HK-2 (cell line): Measurements from ENCODE around the gene TTLL8.

ENCODE experiments used
- DNase-seq: peaks from one replicate; pipeline ENCODE4 v3.0.0-alpha.2; 2018; ENCODE audit not compliant: unreplicated experiment

Gene TTLL8

DNA sequence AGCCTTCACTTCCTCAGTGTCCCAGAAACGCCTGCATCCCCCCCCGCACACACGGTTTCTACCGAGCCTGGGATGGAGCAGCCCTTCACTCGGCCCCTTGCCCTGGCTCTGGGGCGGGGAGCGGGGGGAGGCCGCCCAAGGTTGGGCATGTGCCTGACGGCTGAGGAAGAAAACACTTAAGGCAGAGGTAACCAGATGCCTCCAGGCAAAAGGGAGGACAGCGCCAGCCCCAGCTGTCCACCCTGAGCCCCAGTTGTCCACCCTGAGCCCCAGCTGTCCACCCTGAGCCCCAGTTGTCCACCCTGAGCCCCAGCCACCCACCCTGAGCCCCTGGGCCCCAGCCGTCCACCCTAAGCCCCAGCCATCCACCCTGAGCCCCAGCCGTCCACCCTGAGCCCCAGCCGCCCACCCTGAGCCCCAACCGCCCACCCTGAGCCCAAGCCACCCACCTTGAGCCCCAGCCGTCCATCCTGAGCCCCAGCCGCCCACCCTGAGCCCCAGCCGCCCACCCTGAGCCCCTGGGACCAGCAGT is 3.8 kb upstream of the TTLL8 start:
- no peak for DNase-seq

DNA sequence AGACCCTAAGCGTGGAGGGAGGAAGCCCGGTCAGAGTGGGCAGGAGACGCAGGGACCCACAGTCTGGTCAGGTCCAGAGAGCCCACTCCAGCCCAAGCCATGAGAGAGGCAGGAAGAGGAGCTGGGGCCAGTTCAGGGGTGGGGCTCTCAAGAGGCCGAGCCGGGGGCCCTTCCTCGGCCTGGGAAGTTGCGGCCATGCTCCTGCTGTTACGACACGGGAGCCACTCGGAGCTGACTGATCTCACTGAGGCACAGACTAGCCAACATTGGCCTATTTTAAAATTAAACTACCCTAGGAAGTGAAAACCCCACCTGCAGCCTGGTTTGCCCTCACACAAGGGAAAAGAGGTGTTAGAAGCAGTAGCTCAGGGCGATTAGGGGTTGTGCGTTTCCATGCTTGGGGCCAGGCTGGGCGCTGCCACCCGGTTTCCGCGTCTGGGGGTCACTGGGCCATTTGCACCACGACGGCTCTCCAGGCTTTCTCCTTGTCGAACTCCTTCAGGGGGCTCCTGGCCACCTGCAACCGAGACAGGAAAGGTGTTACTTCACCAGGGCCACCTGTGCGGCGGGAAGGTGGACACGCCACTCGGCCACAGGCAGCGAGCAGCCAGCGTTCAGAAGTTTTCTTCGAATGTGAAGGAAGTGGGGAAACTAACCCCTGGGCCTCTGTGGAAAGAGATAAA is 3.2 kb upstream of the TTLL8 start:
- DNase-seq = no peak

DNA sequence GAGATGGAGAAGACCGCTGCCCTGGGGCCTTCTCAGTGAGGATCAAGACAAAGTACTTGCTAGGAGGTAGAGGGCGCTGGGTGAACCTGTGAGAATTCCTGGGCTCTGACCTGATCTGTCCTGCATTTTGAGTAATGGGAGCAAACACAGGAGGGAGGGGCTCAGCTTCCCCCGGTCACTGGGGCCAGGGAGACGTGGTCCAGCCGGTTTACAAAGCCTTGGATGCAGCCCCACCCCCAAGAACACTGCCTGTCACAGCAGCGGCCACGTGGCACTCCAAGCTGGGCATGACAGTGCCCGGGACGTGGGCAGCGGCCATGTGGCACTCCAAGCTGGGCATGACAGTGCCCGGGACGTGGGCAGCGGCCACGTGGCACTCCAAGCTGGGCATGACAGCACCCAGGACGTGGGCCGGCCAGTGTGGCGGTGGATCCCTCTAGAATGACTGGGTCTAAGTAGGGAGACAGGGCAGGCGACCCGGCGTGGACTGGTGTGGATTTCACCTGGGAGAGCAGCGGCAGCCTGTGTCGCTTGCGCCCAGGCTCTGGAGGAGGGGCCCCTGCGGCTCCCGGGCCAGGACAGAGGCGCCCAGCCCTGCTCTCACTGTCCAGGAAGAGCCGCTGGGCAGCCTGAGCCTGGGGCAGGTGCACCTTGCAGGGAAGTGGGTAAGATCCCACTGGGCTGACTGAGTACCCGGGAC is 2.5 kb upstream of the TTLL8 start:
- no peak for DNase-seq

DNA sequence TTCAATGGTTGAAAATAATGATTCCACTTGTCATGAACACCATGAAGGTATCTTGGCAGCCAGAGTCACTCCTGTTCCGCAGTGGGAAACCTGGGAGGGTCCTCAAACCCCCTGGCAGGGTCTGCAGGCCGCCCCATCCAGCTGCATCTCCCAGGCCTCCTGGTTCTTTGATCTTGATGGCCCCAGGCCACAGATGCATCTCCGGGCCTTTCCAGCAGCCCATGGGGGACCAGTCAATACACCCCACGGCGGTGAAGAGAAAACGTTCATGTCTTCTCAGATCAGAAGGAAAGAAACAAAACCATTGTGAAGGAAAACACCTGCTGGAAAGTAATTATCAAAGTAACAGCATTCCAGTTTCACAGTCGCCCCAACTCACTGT is 1.8 kb upstream of the TTLL8 start:
- DNase-seq = no peak

DNA sequence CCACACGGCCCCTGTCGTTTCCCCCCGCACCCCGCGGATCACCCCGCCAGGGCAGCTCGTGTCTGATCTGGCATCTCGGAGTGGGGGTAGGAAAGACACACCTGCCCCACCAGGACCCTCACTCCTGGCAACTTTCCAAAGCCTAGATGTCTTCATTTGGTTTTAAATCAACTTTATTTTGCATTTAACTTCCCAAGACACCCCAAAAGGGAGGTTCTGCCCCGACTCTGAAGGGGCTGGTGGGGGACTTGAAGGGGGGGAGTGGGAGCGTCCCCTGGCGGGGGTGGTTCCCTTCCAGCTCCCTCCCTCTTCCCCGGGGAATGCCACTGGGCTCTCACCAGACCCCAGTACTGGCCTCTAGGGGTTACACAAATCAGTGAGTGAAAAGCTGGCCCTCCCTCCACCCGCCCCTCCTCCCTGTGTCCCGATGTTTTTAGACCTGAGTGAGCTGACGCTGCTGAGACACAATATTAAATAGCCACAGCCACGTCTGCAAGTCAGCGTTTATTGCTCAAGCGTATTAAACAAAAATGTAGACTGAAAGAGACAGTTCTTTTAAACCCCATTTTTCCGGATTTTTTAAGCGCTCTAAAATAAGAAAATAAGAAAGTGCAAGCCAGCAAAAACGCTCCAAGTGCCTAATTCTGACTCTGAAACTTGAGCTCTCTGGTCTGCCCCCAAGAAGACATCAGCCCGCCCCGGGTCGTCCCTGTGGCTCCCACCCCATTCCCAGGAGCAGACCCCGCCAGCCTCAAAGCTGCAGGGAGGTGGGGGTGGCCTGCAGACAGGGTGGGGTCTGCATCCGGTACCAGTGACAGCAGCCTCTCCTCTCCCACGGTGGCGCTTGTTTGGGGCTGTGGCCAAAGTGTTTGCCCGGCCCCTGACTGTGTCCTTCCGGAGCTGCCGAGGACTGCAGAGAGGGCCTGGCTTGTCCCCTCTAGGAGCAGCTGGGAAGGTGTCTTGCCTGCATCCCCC is 1.1 kb upstream of the TTLL8 start:
- no peak for DNase-seq

DNA sequence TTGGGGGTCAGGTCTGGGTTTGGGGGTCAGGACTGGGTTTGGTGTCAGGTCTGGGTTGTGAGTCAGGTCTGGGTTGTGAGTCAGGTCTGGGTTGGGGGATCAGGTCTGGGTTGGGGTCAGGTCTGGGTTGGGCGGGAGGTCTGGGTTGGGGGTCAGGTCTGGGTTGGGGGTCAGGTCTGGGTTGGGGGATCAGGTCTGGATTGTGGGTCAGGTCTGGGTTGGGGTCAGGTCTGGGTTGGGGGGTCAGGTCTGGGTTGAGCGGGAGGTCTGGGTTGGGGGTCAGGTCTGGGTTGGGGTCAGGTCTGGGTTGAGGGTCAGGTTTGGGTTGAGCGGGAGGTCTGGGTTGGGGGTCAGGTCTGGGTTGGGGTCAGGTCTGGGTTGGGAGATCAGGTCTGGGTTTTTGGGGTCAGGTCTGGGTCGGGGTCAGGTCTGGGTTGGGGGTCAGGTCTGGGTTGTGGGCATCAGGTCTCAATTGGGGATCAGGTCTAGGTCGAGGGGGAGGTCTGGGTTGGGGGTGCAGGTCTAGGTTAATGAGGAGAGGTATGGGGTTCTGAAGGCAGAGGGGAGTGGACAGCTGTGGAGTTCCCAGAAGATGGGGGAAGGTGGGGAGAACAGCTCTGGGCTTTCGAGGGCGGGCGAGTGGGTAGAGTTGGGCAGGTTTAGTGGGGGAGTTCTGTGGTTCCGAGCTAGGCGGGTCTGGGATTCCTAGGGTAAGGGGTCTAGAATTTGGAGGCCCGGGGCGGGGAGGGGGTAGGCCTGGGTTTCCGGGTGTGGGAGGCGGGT is 629 bp downstream of the TTLL8 start:
- no peak for DNase-seq

DNA sequence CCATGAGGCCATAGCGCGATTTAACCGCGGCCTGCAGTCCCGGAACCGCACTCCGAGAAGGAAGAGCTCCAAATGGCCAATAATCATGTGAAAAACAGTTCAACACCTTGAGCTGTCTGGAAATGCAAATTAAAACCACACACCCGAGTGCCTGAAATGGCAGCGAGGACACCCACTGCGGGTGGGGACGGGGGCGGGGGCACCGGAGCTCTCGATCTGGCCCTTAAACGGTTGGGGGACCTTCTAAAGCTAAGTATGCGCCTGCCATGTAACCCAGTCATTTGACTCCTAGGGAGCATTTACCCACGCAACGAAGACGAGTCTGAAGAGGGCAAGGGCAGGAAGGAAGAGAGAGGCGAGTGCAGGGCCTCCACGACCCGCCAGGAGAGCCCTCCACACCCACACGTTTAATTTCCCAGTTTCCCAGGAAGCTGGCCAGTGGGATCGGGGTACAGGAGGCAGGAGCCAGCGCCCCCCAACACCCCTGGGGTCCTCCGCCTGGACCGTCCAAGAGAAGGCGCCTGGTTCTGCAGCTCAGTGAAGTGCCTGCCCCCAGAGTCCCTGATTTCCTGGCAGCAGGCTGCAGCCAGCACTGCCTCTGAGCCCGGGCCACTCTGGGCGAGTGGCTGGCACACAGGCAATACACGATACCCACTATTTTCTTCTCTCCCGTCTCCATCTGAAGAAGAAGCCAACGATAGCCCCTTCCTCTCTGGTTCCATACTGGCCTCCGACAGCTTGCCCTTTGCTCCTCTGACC is 1.7 kb downstream of the TTLL8 start:
- DNase-seq = no peak

DNA sequence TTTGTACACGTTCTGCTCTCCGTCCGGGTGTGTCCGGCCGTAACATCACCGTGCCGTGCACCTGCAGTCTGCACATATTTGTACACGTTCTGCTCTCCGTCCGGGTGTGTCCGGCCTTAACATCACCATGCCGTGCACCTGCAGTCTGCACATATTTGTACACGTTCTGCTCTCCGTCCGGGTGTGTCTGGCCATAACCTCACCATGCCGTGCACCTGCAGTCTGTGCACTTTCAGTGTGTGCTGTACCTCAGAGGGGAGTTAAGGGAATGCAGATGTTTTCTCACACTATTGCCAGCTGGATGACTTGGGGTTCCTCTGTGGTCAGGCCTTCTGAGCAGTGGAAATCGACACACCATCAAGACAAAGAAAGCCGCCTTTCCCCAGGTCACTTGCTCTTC is 4.2 kb downstream of the TTLL8 start:
- no peak for DNase-seq

DNA sequence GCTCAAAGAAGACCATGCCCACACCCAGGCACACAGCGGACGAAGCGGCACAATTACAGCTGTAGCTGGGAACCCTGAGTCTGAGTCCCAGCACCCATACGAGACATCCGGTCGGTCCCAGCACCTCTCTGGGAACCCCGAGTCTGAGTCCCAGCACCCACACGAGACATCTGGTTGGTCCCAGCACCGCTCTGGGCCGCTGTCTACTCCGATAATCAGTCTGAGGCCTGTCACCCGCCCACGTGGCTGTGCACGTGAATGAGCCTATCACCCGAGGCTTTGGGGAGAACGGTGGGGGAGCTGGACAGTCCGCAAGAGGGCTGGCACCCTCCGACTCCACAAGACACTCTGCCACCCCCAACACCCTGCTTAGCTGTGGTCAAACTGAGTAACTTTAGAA is 6.2 kb downstream of the TTLL8 start:
- DNase-seq = no peak

DNA sequence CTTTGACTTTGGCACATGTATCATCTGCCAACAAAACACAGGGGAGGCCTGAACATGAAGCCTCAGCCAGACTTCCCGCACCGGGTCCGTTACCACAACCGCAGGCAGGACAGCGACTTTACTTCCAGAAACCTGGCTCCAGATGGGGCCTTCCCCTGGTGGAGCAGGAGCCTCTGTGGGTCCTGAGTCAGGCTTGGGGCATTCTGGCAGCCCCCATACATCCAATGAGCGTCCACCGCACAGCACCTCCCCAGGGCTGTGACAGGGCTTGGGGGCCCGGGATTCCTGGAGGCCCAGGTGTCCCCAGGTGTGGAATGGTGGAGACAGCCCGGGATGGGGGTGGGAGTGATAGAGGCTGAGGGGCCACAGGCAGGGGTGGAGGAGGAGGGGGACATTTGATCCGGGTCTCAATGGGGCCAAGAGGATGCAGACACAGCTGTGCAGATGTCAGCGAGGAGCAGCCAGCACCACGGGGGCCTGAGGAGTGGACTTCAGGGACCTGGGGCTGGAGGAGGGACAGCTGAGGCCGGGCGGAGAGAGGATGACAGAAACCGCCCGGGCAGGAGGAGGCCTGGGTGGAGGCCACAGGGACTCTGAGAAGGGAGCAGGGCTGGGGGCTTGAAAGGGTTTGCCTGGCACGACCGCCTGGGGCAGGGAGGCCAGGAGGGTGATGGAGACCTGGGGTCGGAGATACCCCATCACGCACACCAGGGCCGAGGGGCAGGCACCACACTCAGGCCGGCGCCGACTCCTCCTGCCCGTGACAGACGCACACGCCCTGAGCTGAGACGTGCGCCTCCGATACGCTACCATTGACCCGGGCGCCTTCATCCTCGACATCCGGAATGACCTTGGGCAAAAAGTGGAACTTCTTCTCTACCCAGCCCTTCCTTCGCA is 8.6 kb downstream of the TTLL8 start:
- DNase-seq = no peak

DNA sequence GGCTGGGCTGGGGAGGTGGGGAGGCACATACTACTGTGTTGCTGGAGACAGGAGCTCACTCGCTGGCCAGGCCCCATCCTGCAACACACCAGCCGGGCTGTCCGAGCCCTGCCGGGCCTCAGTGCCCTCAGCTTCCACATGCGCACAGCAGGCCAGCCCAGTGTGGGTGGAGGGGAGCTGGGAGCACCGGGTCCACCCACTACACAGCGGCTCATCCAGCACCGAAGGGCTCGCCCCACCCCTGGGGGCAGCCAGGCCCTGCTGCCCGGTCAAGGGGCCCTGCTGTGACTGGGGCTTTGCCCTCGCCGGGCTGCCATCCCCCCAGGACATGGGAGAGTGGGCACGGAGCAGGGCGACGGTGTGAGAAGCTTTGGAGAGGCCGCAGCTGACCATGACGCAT is 9.3 kb downstream of the TTLL8 start:
- no peak for DNase-seq

DNA sequence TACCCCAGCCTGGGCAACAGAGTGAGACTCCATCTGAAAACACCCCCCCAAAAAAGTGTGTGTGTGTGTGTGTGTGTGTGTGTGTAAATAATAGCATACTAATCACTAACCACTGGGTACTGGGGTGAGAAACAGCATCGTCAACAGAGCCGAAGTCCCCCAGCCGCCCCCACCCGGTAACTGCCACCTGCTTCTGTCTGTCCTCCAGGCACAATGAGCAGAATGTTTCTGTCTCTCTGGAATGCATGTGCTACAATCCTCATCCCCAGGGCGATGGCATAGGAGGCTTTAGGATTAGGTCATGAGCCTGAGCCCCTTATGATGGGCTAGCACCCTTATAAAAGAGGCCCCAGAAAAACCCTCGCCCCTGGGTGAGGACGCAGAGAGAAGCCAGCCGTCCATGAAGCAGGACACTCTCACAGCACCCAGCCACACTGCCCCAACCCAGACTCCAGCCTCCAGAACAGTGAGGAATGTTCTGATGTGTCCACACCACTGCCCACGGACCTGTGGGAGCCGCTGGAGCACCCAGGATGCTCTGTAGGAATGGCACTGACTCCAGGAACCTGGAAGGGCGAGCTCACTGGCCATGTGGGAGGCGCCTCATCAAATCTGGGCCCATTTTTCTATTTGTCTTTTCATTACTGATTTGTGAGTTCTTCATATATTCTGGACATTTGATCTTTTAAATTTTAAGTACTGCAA is 9.9 kb downstream of the TTLL8 start:
- DNase-seq = no peak

DNA sequence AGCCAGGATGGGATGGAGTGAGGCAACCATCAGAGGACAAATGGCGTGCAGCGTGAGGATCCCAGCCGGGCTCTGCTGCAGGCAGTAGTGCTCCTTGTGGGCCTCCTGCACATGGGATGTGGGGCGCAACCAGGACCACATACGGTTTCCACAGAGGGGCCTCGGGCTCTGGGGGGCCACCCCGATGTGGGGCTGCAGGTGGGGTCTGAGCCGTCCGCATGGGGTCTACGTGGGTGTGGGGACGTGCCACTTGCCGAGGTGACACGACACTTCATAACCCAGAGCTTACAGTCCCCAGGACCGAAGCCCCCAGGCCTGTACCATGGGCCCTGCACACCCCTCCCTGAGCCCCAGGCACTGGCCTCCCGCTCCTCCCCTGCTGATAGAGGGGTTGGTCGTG is 10.8 kb downstream of the TTLL8 start:
- no peak for DNase-seq

DNA sequence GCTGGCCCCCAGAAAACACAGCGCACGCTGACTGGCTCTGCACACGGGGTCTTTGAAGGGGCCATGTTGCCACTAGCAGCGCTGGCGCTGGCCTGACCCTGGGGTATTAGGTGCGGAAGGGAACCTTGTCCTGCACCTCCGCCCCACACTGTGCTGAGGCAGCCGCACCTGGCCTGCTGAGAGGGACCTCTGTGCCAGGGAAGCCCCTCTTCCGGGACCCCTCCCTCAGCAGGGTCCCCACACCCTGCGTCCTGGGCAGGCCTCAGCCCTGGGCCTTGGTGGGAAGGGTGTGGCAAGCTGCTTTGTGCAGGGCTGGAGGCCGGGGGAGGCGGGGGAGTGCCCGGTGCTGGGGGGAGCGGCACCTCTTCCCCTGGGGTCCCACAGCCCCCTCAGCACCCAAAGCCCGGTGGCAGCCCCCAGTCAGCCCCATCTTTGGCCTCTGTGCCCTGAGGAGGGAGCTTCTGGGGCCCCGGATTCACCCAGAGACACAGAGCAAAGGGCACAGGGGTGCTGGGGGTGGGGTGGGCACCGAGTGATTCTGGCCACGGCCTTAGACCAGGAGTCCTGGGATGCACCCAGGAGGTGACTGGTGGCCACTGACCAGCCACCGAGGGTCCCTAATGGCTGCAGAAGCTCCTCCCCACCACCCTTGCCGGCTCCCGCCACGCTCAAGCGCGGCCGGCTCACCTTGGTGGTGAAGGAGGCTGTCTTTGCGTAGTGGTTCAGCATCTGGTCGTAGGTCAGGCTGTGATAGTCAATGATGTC is 11.4 kb downstream of the TTLL8 start:
- no peak for DNase-seq

DNA sequence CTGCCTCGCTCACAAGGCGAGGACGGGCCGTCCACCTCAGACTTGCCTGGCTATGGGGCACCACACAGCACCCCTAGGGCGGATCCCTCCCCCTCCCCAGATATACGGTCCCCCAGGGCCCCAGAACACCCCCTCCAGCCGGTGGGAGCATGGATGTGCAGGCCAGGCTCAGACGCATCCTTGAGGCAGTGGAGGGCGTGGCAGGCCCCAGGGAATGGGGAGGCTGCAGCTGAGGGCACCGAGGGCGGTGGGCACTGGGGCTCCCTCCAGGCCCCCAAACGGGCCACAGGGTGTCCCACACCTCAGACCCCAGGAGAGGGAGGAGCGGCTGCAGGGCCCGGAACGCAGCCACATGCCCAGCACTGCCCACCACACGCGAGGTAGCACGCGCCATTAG is 12.1 kb downstream of the TTLL8 start:
- no peak for DNase-seq

DNA sequence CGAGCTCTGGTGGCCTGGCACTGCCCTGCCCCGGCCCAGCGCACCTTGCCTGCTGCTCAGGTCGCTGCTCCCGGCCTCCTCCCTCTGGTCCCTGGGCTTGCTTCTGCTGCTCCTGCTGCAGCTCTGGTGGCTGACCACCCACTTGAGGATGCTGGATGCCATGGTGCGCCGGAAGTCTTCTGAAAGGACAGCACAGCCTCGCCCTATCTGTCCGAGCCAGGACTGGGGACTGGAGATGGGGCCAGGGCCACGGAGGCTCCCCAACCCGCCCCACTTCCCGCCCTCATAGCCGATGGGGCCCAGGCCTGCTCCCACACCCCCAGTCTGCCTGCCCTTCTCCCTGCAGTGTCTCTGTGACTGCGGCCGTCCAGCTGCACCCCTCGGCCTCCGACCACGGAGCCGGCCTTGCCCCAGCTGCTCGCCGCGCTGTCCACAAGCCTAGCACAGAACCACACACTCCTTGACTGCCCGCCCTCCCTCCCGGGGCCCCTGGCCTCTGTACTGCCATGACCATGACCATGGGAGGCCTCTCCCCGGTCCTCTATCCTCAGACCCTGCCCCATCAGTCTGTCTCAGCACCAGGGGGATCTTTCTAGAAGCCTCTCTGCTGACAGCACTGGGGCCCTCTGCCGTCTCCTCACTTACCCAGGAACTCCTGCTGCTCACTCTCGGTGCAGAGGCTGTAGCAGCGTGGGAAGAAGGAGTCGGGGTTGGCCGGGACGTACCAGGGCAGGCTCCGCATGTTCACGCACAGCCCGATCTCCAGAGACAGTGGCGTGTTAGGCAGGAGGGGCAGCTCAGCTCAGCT is 12.7 kb downstream of the TTLL8 start:
- no peak for DNase-seq

DNA sequence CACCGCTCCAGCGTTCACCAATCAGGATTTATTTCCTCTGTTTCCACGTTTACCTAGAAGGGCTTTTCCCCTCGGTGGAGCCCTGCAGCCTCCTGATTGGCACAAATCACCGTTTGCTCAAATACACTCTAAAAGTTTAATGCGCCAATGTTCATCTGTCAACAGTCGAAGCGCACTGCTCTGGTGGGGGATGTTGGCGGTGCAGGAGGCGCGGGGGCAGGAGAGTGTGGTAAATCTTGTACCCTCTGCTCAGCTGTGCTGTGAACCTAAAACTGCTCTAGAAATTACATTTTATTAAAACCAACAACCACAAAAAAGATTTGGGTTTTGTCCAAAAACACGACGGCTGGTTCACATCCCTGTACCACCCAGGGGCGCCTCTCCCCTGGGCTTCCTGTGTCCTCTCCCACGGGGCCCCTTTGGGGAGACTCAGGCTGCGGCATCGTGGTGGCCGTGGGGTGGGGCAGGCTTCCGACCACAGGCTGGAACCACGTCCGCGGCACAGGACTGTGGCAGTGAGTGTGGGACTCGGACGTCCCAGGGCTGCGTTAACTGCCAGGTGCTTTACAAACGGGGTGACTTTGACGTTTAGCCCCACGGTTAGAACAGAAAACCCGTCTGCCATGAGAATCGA is 13.5 kb downstream of the TTLL8 start:
- DNase-seq = no peak
